DMS53 treated with DMSO at 0.1 percent for 48 hours (cell line): ENCODE data around the gene AATF.

Experiments
- DNase-seq: peaks from one replicate; lab custom pipeline; 2025; ENCODE audit not compliant: unreplicated experiment; lab: John Stamatoyannopoulos, UW

AATF gene

GRCh38 chr17:36948717-36949460 lies at the start of gene AATF:
TSS of gene AATF (plus strand) at chr17:36948954. CDS start at chr17:36949126, 172 bp downstream.
- peak; percentile 75 for DNase-seq

GRCh38 chr17:36899250-36900159 lies 49.2 kb upstream of the AATF start:
- DNase-seq: no peak

GRCh38 chr17:36900160-36900512 lies 48.6 kb upstream of the AATF start:
- no peak for DNase-seq

DNA sequence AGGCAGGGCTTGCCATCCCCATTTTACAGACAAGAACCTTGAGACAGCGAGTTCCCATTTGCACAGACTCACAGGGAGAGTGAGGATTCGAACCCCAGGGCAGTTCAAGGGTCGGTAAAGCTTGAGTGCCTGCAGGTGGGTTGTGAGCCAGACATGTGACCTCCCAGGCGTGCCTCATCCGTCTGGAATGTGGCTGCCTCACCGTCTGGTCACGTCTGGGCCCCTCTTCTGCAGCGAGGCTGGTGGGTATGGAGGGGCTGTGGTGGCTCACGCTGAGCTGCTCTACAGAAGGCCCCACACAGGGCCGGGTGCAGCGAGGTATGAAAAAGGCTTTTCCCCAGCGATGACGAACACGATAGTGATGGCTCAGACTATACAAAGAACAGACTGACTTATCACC lies 47.2 kb upstream of the AATF start:
- no peak for DNase-seq

DNA sequence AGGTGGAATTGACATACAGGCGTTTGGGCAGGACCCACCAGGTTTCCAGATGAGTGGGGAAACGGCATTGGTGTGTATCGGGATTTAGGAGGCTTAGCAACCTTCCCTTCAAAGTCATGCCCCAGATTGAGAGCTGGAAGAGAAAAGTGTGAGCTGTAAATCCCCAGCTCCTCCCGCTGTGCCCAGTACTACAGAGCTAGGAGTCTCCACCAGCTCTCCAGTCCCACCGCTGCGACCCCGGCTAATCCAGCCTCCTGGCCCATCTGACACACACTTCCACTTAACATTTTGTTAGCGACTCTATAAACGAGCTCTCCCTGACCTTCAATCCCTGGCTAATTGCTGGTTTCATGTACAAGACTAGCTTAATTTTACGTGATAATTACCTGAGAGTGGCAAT lies 41.3 kb upstream of the AATF start:
- DNase-seq: no peak

DNA sequence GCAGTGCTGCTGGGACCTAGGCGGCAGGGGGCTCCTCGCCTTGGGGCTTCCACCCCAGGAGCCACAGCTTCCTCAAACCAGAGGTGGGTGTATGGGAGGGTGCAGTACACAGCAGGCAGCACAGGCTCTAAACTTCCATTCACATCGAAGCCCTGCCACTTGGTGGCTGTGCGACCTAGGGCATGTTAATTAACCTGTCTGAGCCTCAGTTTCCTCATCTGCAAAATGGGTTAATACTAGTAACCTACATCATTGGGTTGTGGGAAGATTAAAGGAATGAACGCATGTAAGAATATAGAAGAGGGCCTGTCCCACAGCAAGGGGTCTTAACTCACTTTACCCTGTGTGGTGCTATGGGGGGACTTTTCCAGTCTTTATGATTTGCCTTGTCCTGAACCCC lies 38.2 kb upstream of the AATF start:
- no peak for DNase-seq

GRCh38 chr17:36911001-36911400 lies 37.8 kb upstream of the AATF start:
- DNase-seq: no peak

- DNase-seq: no peak
Observed at GRCh38 chr17:36913132-36913531, 35.6 kb upstream of the AATF start.

DNA sequence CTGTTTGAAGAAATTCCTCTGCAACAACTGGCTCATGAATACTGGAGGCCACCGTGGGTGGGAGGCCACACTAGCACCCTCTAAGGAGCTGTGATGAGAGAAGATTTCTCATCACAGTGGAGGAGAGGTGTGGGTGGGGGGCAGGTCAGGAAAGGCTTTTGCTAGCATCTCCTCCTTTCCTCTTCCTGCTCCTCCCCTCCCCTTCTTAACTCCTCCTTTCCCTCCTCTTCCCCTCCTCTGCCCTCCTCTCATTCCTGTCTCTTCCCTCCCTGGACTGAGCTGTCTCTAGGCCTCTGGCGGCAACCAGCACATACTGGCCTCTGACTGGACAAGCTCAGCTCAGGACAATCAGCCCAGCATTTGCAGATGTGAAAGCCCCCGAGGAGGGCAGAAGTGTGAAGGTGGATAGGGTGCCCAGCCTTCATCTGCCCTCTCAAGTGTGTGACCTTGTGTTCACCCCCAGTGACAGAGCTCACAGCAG lies 30.5 kb upstream of the AATF start:
- no peak for DNase-seq

DNA sequence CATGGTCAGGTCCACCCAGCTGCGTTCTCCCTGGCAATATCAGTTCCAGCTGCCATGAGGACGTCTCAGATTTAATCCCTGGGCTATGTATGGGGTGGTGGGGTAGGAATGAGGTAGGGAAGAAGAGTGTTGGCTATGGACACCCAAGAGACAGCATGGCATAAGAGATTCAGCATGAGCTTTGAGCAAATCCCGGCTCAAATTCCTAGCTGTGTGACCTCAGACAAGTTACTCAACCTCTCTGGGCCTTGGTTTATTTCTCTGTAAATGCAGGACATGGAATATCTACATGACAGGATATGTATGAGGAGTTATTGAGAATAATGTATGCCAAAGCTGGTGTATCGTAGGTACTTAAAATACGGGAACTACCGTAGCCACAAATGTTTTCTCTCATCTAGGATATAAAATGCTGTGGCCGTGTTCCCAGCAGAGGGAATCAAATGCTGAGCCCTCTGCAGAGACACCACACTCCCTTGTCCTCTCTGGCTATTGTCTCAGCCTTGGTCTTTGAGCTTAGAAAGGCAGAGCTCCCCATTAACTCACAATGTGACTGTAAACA lies 29.3 kb upstream of the AATF start:
- DNase-seq: no peak

DNA sequence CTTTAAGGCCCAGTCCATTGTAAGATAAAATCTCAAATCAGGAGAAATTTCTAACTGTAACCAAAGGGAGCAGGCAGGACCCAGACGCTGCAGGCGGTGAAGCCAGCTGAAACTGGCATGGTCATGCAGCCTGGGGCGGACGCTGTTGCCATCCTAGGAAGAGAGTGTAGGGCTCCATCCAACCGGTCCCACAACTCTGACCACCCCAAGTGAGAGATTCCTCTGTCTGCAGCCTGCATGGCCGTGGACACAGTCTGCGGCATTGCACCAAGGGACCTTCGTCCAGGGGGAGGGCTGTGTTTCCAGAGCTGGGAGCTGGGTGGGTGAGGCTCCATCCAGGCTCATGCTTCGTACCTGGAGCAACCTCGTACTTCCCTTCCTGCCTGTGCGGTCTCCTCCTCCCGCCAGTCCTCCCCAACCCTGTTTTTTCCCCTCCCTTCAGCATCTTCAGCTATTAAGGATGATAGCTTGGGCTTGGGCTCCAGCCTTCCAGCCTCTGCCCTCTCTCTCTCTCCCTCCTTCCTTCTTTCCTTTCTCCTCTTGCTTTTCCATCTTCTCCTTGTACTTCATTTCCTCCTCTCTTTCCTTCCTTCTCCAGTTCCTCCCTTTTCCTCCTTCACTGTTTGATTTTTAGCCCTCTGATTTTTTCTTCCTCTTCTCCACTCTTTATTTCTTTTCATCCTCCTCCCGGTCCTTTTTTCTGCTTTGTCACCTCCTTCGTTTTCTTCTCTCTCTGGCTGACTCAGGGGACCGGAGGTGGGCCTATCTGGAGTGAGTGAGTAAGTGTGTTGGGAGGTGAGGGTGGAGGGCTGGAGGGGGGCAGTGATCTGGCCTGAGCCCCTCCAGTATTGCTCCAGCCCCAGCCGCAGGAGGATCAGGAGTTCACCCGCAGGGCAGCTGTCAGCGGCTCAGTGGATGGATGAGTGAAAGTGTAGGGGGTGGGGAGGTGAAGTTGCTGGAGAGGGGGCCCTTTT lies 28.4 kb upstream of the AATF start:
- no peak for DNase-seq

DNA sequence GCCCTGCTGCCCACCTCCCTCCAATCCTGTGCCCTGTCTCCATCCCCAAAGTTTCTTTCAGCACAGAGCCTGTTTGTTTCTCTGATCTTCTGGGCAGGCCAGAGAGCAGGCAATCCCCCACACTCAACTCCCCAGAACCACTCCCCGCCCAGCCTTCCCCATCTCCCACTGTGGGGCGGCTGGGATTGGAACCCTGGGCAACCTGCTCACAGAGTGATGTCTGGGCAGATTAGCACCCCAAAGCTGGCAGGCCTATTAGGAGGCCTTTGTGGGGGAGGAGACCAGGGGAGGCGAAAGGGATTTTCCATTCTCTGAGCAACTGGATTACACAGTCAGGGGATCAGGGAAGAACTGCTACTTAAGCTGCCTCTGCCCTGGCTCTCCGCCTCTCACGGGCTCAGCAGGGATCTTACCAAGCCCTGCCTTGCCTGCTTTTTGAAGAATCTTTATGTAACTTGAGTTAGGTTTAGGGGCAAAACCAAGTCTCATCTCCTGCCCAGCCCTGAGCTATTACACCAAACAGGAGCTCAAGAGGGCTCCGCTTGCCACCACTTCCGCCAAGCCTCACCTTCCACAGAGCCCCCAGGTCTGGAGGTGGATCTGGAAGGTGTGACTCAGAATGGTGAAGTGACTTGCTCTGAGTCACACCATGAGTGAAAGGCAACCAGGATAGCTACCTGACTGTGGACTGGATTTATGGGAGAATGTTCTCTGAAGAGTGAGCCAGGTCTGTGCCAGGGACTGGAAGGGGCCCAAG lies 27.5 kb upstream of the AATF start:
- DNase-seq: no peak

GRCh38 chr17:36922175-36922574 lies 26.6 kb upstream of the AATF start:
- DNase-seq: no peak

DNA sequence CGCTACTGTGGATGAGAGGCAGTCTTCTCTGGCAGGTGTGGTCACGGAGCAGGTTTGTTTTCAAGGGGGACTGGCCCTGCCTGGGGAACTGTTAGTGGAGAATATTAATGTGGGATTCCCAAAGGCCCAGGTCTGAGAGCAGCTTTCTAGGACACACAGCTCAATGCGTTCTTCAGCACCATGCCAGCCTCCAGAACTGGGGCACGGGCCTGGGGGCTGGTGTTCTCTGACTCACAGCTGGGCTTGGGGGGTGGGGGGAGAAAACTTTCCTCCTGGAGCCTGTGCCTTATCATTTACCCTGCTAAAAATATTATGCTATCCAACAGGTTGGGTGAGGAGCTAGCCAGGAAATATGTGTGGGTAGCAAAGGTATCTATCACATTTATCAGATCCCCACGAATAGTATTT lies 24.9 kb upstream of the AATF start:
- DNase-seq: no peak

GRCh38 chr17:36926226-36926625 lies 22.5 kb upstream of the AATF start:
- no peak for DNase-seq

GRCh38 chr17:36926701-36927100 lies 22.1 kb upstream of the AATF start:
- no peak for DNase-seq

DNA sequence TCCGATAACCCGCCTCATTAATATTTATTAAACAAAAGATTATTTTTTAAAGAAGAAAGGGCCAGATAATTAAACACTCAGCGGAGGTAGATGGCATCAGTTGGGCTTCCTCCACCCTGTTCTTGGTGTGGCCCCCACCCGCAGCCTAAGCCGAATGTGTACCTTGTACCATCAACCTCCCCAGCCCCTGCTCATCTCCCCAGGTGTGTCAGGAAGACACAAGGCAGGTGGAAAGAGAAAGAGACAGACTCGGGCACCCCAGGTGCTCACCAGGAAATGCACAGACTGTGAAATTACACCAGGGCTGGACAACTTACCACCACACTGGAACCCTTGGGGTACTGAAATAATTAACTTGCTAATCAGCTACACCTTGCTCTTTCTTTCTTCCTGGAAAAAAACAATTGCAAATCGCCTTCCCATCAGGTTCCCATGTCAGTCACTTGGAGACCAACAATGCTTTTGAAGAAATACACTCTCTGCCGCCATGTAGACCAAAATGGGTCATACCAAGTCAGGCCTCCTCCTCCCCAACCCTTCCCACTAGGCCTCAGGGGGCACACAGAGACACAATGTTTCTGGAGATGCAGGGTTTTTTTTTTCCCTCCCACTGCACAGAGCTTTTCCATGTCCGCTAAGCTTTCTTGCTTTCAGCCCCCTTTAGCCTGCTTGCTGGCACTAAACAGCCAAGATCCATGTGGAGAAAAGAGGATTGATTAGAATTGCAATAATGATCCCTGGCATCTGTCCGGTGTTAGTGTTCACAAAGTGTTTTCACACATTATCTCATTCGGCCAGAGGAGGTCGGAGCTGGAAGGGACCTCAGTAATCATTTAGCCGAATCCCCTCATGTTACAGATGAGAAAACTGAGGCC lies 20.0 kb upstream of the AATF start:
- DNase-seq: no peak

DNA sequence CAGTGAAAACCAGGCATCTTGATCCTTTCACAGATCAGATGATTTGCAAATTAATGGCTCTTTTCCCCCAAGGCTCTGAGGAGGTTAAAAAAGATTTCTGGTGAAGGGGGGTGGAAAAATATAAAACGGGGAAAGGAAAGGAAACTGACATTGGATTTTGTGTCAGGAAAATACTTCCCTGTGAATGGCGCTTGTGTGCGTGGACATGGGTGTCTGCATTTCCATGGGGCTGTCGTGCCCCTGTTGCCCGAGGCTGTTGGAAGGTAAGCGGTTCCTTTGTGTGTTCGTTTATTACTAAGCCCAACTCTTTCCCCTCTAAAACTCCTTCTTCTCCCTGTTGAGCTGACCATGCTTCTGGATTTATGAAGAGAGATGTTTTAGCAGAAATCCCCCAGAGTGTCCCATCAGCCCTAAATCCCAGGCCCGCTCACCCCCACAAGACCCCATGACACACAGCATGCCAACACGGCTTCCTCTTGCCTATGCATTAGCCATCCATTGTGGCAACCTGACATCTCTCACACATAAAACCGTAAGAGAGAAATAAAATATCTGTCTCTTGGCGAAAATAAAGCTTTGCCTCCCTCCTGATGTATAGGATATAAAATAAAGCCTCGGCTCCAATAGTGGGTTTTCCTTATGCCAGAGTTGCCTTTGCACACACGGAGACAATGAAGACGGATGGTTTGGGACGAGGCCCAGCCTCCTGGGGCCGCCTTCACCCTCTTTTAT lies 18.7 kb upstream of the AATF start:
- no peak for DNase-seq

DNA sequence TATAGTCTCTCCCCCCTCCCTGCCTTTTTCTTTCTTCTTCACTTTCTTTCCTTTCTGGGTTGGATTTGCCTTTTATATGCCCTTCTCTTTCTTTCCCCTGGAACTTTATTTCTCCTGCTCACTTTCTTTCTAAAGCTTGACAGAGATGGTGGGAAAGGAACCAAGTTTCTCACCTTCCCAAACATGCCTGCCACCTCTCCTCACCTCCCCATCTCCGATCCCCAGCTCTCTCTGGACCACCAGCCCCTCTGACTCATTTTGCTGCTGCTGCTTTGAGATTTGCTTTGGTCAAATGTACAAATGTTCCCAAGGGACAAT lies 18.2 kb upstream of the AATF start:
- DNase-seq: no peak
